Superior temporal gyrus (tissue), 1 donor: ENCODE data around the gene NUDT3.
"Not testable (repeated sequence)": the region's sequence is repeated elsewhere in the genome, so short reads cannot be mapped to it uniquely, and the experiment has no call there.

Experiments used
- DNase-seq: peaks from one replicate; pipeline ENCODE4 v3.0.0-alpha.2; 2016; ENCODE audit errors: extremely low spot score

NUDT3 gene

DNA sequence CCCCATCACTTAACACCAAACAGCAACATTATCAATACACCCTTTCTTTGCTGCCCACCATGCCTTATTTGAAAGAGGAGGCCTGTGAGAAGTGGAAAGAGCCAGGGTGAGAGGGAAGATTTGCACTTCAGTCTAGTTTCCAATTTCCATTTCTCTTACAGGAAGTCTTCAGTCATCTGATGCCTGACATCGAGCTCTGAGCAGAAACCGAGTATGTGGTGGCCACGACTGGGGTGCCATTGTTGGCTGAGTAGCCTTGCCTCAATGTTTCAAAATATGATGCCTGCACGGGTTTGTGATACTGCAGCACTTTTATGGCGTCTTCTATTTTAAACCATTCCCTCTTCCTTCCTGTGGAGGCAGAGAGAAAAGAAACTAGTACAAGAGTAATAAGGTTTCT, 103.9 kb downstream of the NUDT3 start:
- no peak for DNase-seq

GRCh38 chr6:34285448-34286164, 106.9 kb downstream of the NUDT3 start:
- peak; percentile 84 for DNase-seq

DNA sequence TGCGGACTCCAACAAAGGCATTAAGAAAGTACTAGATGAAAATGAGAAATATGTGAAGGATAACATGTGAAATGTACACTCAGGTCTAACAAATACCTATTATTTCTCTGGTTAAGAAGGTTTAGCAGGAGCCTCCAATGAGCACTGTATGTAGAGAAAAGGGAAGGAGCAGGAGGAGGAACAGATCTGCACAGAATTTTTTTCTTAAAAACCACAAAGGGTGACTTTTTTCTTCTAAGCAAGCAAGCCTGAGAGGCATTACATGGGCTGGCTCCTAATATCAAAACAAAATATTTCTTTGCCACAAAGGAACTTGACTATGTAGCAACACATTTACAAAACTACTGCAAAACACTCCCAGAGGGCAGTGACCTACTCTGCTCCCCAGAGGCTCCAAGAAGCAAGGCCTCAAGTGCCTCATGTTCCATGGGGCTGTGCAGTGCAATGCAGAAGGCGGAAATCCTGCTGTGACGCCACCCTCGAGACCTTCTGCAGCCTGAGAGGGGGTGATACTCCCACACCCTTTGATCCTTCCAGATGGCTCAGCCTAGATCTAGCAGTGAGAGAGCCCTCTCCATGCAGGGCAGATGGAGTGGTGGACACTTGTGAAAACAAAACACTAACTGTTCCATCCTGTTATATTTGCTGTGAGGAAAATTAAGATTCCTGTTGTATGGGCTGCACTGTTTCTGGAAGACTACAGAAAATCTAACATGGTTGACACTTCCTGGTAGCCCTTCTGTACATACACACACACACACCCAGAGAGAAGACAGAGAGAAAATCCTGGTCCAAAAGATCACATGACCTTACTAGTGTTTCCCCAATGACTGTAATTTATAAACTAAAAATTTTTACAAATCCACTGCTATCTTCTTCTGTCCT, 107.7 kb downstream of the NUDT3 start:
- no peak for DNase-seq

- no peak for DNase-seq
Measured at GRCh38 chr6:34281702-34282334, 110.7 kb downstream of the NUDT3 start.

DNA sequence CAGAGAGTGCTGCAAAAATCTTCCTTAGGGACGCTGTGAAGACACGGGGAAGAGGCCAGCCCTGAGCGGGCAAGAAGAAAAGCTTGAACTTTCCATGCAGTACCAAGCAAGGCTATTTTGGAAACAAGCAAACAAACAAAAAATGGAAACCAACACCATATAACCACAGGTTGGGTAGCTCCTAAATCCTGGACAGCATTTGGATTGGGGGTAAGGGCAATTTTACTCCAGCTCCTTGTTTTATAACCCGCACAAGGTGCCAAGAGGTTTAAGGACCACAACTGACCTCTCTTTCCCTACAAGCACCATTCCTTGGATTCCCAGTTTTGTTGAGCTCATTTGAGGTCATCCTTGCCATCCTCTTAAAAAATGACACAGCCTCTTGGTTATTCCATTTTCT, 112.3 kb downstream of the NUDT3 start:
- no peak for DNase-seq

DNA sequence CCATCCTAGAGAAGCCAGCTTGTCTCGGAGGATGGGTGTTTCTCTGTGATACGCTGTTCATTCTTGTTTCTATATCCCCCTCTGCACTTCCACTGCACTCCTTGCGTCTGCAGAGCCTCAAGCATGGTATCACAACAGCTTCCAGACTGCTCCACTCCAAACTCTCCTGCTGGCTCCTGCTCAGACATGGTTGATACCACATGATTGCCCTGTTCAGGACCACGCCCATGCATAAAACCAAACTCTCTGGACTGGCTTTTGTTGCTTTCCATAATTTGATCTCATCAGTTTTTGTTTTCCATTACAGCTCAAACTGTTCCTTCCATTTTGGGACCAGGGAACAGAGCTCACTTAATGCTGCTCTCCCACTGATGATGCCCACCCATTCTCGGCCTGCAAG, 113.6 kb downstream of the NUDT3 start:
- no peak for DNase-seq

- DNase-seq = no peak
Measured at GRCh38 chr6:34277763-34278112, 114.7 kb downstream of the NUDT3 start.

DNA sequence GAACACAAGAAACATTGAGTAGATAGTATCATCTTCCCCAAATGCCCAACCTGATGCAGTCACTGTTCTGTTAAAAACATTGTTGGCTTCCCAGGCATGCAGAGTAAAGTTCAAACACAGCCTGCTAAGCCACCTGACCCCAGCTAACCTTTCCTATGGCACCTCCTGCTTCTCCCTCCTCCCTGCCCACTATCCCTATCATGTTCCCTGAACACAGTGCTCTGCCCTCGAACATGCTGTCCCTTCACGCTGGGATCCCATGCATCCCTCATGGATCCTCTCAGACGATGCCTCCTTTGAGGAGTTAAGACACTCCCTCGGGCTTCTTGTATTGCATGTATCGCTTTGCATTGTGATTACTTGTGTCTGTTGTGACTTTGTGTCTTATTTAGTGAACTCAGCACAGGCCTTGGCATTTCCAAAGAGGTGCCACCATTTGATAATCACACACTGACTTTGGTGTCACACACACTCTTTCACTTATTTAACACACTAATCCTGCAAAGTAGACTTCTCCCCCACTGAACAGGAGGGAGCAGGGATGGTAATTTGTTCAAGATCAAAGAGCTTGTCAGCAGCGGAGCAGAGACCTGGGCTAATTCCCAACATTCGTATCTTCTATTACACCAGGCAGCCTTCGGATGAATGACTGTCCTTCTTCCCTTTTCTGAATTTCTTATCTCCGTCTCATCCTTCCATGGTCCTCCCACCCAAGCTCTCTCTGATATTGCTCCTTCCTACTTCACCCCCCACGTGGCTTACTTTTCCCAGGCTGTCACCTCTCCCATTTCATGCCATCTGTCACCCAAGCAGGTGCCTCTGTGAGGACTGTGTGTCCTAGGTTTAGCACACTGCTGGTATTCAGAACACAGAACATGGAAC, 115.3 kb downstream of the NUDT3 start:
- DNase-seq = no peak

- DNase-seq = no peak
Measured at GRCh38 chr6:34276191-34276590, 116.3 kb downstream of the NUDT3 start.

DNA sequence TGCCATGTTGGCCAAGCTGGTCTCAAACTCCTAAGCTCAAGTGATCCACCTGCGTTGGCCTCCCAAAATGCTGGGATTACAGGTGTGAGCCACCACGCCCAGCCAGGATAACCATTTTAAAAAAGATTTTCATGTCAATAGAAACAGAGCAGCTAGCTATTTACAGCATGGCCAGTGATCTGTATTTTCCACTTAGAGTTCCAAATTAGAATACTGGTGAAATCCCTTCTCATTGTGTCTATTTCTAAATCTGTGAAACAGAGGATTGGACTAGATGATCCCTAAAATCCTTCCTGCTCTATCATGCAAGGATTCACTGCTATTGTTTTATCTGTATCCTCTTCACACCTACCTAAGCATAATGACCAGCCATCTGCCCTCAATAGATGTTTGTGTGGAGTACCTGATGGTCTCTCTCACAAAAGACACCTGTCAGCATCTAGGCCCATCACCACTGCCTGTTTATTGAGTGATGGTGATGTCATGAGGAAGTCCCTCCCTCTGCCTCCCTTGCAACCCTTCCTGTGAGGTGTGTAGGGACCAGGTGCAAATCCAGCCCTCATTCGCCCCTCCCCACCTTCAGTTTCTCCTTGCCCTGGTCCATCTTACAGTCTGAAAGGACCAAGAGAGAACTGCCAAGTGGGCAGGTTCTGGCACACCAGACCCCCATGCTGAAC, 117.2 kb downstream of the NUDT3 start:
- DNase-seq = no peak

- no peak for DNase-seq
Measured at GRCh38 chr6:34274129-34274528, 118.3 kb downstream of the NUDT3 start.

GRCh38 chr6:34273242-34273805, 119.1 kb downstream of the NUDT3 start:
- DNase-seq = no peak

DNA sequence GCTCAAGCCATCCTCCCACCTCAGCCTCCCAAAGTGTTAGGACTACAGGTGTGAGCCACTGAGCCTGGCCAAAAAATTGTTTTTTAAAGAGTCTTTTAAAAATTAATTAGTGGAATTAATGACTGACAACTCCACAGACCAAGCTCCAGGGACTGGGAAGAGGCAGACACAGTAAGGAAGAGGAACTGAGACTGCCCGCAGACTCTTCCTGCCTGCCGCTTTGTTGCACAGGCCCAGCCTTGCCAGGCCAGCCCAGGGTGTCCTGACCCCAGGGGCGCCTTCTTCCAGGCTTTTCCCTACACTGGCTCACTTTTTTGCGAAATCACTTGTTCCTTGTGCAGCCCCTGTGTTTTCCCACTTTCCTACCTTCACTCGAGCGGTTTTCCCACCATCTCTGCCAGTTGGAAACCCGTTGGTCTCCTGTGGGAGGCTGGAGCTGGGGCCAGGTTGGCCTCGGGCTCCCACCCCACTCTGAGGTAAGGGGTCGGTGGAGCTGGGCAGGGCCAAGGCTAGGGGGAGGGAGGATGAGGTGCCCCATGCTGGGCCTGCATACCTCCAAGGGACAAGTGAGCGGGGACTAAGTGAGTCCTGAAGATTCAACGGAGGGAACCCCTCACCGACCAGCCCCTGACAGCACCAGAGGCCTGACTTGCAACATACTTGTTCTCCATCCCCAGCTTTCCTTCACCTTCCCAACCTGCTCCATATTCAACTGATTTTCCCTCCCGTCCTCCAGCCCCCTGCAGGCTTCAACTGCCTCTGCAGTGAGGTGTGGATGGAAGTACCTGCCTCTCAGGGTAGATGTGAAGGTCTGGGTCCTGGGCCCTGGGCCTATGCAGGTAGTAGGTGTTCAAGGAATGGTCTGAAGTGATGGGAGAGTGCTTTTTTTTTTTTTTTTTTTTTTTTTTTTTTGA, 120.2 kb downstream of the NUDT3 start:
- DNase-seq = no peak

- DNase-seq = not testable (repeated sequence)
Measured at GRCh38 chr6:34269658-34270341, 122.7 kb downstream of the NUDT3 start.

DNA sequence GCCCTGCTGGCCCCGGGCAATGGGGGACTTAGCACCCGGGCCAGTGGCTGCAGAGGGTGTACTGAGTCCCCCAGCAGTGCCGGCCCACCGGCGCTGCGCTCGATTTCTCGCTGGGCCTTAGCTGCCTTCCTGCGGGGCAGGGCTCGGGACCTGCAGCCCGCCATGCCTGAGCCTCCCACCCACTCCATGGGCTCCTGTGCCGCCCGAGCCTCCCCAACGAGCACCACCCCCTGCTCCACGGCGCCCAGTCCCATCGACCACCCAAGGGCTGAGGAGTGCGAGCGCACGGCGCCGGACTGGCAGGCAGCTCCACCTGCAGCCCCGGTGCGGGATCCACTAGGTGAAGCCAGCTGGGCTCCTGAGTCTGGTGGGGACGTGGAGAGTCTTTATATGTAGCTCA, 123.3 kb downstream of the NUDT3 start:
- DNase-seq = not testable (repeated sequence)

GRCh38 chr6:34267746-34268145, 124.7 kb downstream of the NUDT3 start:
- no peak for DNase-seq

DNA sequence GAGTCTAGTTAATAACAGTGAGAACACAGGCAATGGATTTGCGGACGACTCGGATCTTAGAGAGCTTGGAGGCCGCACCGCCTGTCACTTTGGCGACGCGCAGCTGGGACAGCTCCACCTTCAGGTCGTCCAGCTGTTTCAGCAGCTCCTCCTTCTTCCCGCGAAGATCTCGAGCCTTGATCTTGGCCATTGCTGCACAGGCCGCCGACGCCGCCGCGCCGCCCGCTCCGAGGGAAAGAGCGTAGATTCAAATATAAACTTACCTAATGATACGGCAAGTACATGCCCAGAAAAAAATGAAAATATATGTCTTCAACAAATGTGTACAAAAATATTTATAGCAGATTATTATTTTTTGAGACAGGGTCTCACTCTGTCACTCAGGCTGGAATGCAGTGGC, 129.0 kb downstream of the NUDT3 start:
- DNase-seq = not testable (repeated sequence)

- DNase-seq = no peak
Measured at GRCh38 chr6:34260576-34261267, 131.7 kb downstream of the NUDT3 start.
